Colonic mucosa (tissue), 4 donors: Measurements from ENCODE around the gene KIF21B. TPM values are rescaled to one million over a fixed set of nuclear protein-coding genes. Genes with fewer than 3 reads are reported as not detected.

Experiments used
- DNase-seq: peaks from one replicate; pipeline ENCODE4 v3.0.0-alpha.2; 2020
- H3K27ac ChIP-seq: fragments of 200-600 bp; one replicate; pipeline ENCODE4 v1.8.0; 2021
- H3K27me3 ChIP-seq: fragments of 200-600 bp; one replicate; pipeline ENCODE4 v1.8.0; 2021
- H3K36me3 ChIP-seq: fragments of 200-600 bp; one replicate; pipeline ENCODE4 v1.8.0; 2021
- H3K4me1 ChIP-seq: fragments of 200-600 bp; one replicate; pipeline ENCODE4 v1.8.0; 2021; ENCODE audit warnings: mild to moderate bottlenecking
- H3K4me3 ChIP-seq: fragments of 200-600 bp; one replicate; pipeline ENCODE4 v1.8.0; 2021
- H3K9ac ChIP-seq, 2 donors: one replicate each; pipeline ENCODE4 v1.7.0; 2013; ENCODE audit warnings: control low read depth in 2 of 2, low read depth in 2 of 2, low read length in 2 of 2
- H3K9me3 ChIP-seq: fragments of 200-600 bp; one replicate; pipeline ENCODE4 v1.8.0; 2021
- CTCF ChIP-seq: fragments of 200-600 bp; IDR thresholded peaks from one replicate; pipeline ENCODE4 v1.8.0; 2022; ENCODE audit warnings: antibody characterized with exemption, mild to moderate bottlenecking
- intact Hi-C: fragments of 100-400 bp; cut with DNase I; formaldehyde crosslinking; loops from one replicate; pipeline ENCODE4 v1.14.1; 2022
- total RNA-seq, 2 donors: library from RNA; stranded (reverse); fragmentation: NEBNext Ultra II Directional in 1 of 2; extraction: Animal tissue kit (Norgen Biotek cat#: 25700) in 1 of 2; gene quantifications; one replicate each; pipeline ENCODE4 v1.2.1, GENCODE V29; 2021
- donor health status: healthy.
- donor health status: DM: no; HTN: no; CAD: no.
- donor health status: DM: no; HTN: no; CAD: no.

Gene KIF21B
- total RNA-seq, 2 donors from 2014 or later: 3.1 to 10.4 TPM

GRCh38 chr1:201044119-201044518, 20.6 kb upstream of the KIF21B start:
- no peak for DNase-seq
- Histone ChIP-seq H3K27ac (no peak overlapping the region), H3K36me3 (no peaks in the 10 kb centered on the region), H3K4me3 (no peak overlapping the region), H3K27me3 (no peaks in the 10 kb centered on the region), H3K9me3 (no peaks in the 10 kb centered on the region), H3K9ac (no peak overlapping the region), H3K4me1 (no peaks in the 10 kb centered on the region)
- intact Hi-C loops: loop anchor here (10.0 kb wide), 2 partner anchors 159 to 419 kb away; partner anchors contain the start of gene KIF14
- no peak for TF ChIP-seq CTCF

- Histone ChIP-seq H3K36me3 (no peaks in the 10 kb centered on the region), H3K27me3 (no peaks in the 10 kb centered on the region), H3K9me3 (no peaks in the 10 kb centered on the region), H3K4me3 (no peak overlapping the region), H3K27ac (no peak overlapping the region), H3K9ac (no peak overlapping the region), H3K4me1 (no peaks in the 10 kb centered on the region)
- DNase-seq: peak; percentile 73
- TF ChIP-seq CTCF: peak; percentile 88
- intact Hi-C loops: loop anchor here (10.0 kb wide), 2 partner anchors 158 to 418 kb away; partner anchors contain the start of gene KIF14
These were observed 19.4 kb upstream of the KIF21B start for GRCh38 chr1:201042779-201043461.

GRCh38 chr1:201041011-201041410, 17.5 kb upstream of the KIF21B start:
- intact Hi-C loops: loop anchor here (2.0 to 10.0 kb wide), 3 partner anchors 66 to 416 kb away; partner anchors contain the start of gene KIF14
- DNase-seq: no peak
- H3K27me3 ChIP-seq: no peaks in the 10 kb centered on the region

GRCh38 chr1:201039876-201040275, 16.4 kb upstream of the KIF21B start:
- no peaks in the 10 kb centered on the region for H3K27me3 ChIP-seq
- no peak for TF ChIP-seq CTCF
- no peak overlapping the region for H3K27ac ChIP-seq
- intact Hi-C loops: loop anchor here (2.0 to 10.0 kb wide), 3 partner anchors 65 to 415 kb away; partner anchors contain the start of gene KIF14
- H3K36me3 ChIP-seq: no peaks in the 10 kb centered on the region
- no peak overlapping the region for H3K9ac ChIP-seq
- DNase-seq: no peak
- H3K4me3 ChIP-seq: no peak overlapping the region
- H3K9me3 ChIP-seq: no peaks in the 10 kb centered on the region
- no peaks in the 10 kb centered on the region for H3K4me1 ChIP-seq

More at GRCh38 chr1:201041011-201041410, 17.5 kb upstream of the KIF21B start:
- no peaks in the 10 kb centered on the region for H3K4me1 ChIP-seq
- no peaks in the 10 kb centered on the region for H3K36me3 ChIP-seq
- no peaks in the 10 kb centered on the region for H3K9me3 ChIP-seq
- no peak overlapping the region for H3K4me3 ChIP-seq
- H3K9ac ChIP-seq: no peak overlapping the region
- TF ChIP-seq CTCF: no peak
- H3K27ac ChIP-seq: no peak overlapping the region

GRCh38 chr1:201039418-201039817, 15.9 kb upstream of the KIF21B start:
- Histone ChIP-seq H3K27ac (no peak overlapping the region), H3K9me3 (no peaks in the 10 kb centered on the region), H3K36me3 (no peaks in the 10 kb centered on the region), H3K4me1 (no peaks in the 10 kb centered on the region), H3K4me3 (no peak overlapping the region), H3K9ac (no peak overlapping the region), H3K27me3 (no peaks in the 10 kb centered on the region)
- no peak for DNase-seq
- TF ChIP-seq CTCF: no peak
- intact Hi-C loops: no loop called here
